HEK293 (cell line): Measurements from ENCODE around the gene SLC26A4.

Experiments
- CTCF ChIP-seq: fragments of 450-650 bp; formaldehyde crosslinking; IDR thresholded peaks from 2 replicates; pipeline ENCODE4 v1.5.1; 2016; ENCODE audit warnings: missing biosample characterization, missing genetic modification characterization
- TCF7L2 ChIP-seq: IDR thresholded peaks from 2 replicates; pipeline ENCODE4 v1.6.1; 2011; ENCODE audit warnings: low read depth, mild to moderate bottlenecking, inconsistent platforms, low read length, moderate library complexity, borderline replicate concordance
- ZNF140 ChIP-seq: fragments of 450-650 bp; formaldehyde crosslinking; IDR thresholded peaks from 2 replicates; pipeline ENCODE4 v1.5.1; 2016; ENCODE audit warnings: missing biosample characterization, missing genetic modification characterization

GRCh38 chr7:107751113-107751512, 90.5 kb downstream of the SLC26A4 start:
- no peak for TF ChIP-seq TCF7L2
- TF ChIP-seq ZNF140 (tag by site-specific recombination), result no peak
- TF ChIP-seq CTCF, result no peak
